SK-N-MC (cell line): ENCODE results near the gene SMPD1.

Source experiments
- EZH2 ChIP-seq: fragments of 200-600 bp; sonication (generic); IDR thresholded peaks from one replicate; pipeline ENCODE4 v1.6.1; 2017; ENCODE audit warnings: antibody characterized with exemption
- POLR2AphosphoS5 ChIP-seq: IDR thresholded peaks from 2 replicates; pipeline ENCODE4 v1.6.1; 2012; ENCODE audit warnings: mild to moderate bottlenecking, low read depth, low read length, borderline replicate concordance

DNA sequence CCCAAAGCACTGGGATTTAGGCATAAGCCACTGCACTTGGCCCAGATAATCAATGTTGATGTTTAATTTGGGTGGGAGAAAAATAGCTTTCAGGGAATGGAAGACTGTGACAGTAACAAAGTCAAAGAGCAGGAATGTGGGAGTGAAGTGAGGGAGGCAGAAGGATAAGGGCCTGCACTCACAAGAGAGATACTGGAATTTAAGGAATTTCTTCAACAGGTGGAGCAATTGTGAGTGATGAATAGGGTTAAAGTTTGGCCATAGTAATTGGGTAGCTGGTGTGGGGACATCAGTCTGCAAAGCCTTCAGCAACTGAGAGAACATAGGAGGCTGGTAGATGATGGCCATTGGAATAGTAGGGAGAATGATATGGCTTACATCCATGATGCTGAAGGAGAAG lies 37.2 kb downstream of the SMPD1 start:
- TF ChIP-seq POLR2AphosphoS5, result no peak
- no peak for TF ChIP-seq EZH2
